CD14-positive monocyte (primary cell): ENCODE data around the gene LRP1. TPM values are rescaled to one million over a fixed set of nuclear protein-coding genes. Genes with fewer than 3 reads are reported as not detected.
A peak's percentile ranks its signal among the peaks of the same experiment; 100 is the strongest.

Source experiments
- DNase-seq, 3 donors: peaks; one replicate each; pipeline ENCODE4 v3.0.0-alpha.2; 2011 to 2022
- H2AFZ ChIP-seq: 2 replicates; pipeline ENCODE4 v1.6.0; 2012; ENCODE audit warnings: mild to moderate bottlenecking, low read depth, low read length, inconsistent platforms; ENCODE audit not compliant: insufficient read depth, poor library complexity, severe bottlenecking
- H3K27ac ChIP-seq, 2 donors: 1 replicate in 1 of 2; 2 replicates in 1 of 2; pipeline ENCODE4 v1.5.1; 2012 to 2013; ENCODE audit warnings: low read length in 2 of 2, control low read depth in 1 of 2, inconsistent platforms in 1 of 2, low read depth in 1 of 2, mild to moderate bottlenecking in 1 of 2
- H3K27me3 ChIP-seq, 2 donors: one replicate each; pipeline versions ENCODE4 v1.6.0 to v1.6.1; 2011 to 2013; ENCODE audit warnings: low read length in 2 of 2; ENCODE audit not compliant: control insufficient read depth in 2 of 2, insufficient read depth in 2 of 2
- H3K36me3 ChIP-seq, 2 donors: replicated peaks in 1 of 2; 1 replicate in 1 of 2; 2 replicates in 1 of 2; pipeline versions ENCODE4 v1.5.1 to v1.6.1; 2012 to 2013; ENCODE audit warnings: low read length in 2 of 2, control low read depth in 1 of 2, inconsistent platforms in 1 of 2, mild to moderate bottlenecking in 1 of 2; ENCODE audit not compliant: insufficient read depth in 2 of 2, control insufficient read depth in 1 of 2
- H3K4me1 ChIP-seq, 2 donors: 1 replicate in 1 of 2; 2 replicates in 1 of 2; pipeline versions ENCODE4 v1.5.1 to v1.6.1; 2012 to 2013; ENCODE audit warnings: low read length in 2 of 2, control low read depth in 1 of 2, inconsistent platforms in 1 of 2, mild to moderate bottlenecking in 1 of 2, moderate library complexity in 1 of 2; ENCODE audit not compliant: insufficient read depth in 2 of 2, control insufficient read depth in 1 of 2
- H3K4me2 ChIP-seq: replicated peaks from 2 replicates; pipeline ENCODE3; 2012; ENCODE audit warnings: low read length, moderate library complexity, mild to moderate bottlenecking; ENCODE audit not compliant: poor library complexity, severe bottlenecking; ENCODE audit errors: extremely low read depth
- H3K4me3 ChIP-seq, 3 experiments: fragments of 200-600 bp in 1 of 3; sonication (generic) in 1 of 3; replicated peaks in 1 of 3; 1 replicate in 2 of 3; 2 replicates in 1 of 3; pipeline ENCODE4 v1.5.1; 2011 to 2013; ENCODE audit warnings: low read length in 3 of 3, mild to moderate bottlenecking in 3 of 3, control low read depth in 2 of 3, low read depth in 2 of 3, inconsistent platforms in 1 of 3, moderate library complexity in 1 of 3
- H3K79me2 ChIP-seq: 2 replicates; pipeline ENCODE4 v1.6.0; 2012; ENCODE audit warnings: mild to moderate bottlenecking, control low read depth, inconsistent platforms, low read length, moderate library complexity; ENCODE audit not compliant: insufficient read depth
- H3K9ac ChIP-seq: 2 replicates; pipeline ENCODE4 v1.6.0; 2017; ENCODE audit warnings: low read length, mild to moderate bottlenecking; ENCODE audit not compliant: insufficient read depth, poor library complexity, severe bottlenecking
- H3K9me3 ChIP-seq, 2 donors: replicated peaks in 1 of 2; 1 replicate in 1 of 2; 2 replicates in 1 of 2; pipeline versions ENCODE4 v1.5.1 to v1.6.1; 2012 to 2013; ENCODE audit warnings: low read length in 2 of 2, control low read depth in 1 of 2; ENCODE audit not compliant: control insufficient read depth in 1 of 2, insufficient read depth in 1 of 2
- H4K20me1 ChIP-seq: 2 replicates; pipeline ENCODE4 v1.6.0; 2012; ENCODE audit warnings: mild to moderate bottlenecking, low read length, control low read depth, moderate library complexity; ENCODE audit not compliant: insufficient read depth
- H3K27ac Mint-ChIP-seq, 7 donors: one replicate each; pipeline ENCODE4 v1.8.0; 2020; ENCODE audit warnings: mild to moderate bottlenecking in 7 of 7, mixed read lengths in 7 of 7, moderate library complexity in 6 of 7, inconsistent platforms in 2 of 7
- H3K27me3 Mint-ChIP-seq, 3 donors: one replicate each; pipeline ENCODE4 v1.8.0; 2021 to 2022; ENCODE audit warnings: low read depth in 3 of 3, mild to moderate bottlenecking in 3 of 3, mixed read lengths in 3 of 3, moderate library complexity in 3 of 3, inconsistent platforms in 1 of 3
- H3K36me3 Mint-ChIP-seq, 2 donors: one replicate each; pipeline ENCODE4 v1.8.0; 2020; ENCODE audit warnings: mixed read lengths in 2 of 2, inconsistent platforms in 1 of 2, mild to moderate bottlenecking in 1 of 2
- H3K4me1 Mint-ChIP-seq: one replicate; pipeline ENCODE4 v1.8.0; 2020; ENCODE audit warnings: mild to moderate bottlenecking, mixed read lengths
- H3K4me3 Mint-ChIP-seq, 2 donors: one replicate each; pipeline ENCODE4 v1.8.0; 2020; ENCODE audit warnings: mild to moderate bottlenecking in 2 of 2, mixed read lengths in 2 of 2, moderate library complexity in 1 of 2
- H3K9me3 Mint-ChIP-seq, 7 donors: one replicate each; pipeline ENCODE4 v1.8.0; 2020 to 2022; ENCODE audit warnings: mixed read lengths in 7 of 7, mild to moderate bottlenecking in 6 of 7, moderate library complexity in 6 of 7, inconsistent platforms in 2 of 7
- CTCF ChIP-seq: fragments of 200-600 bp; IDR thresholded peaks from one replicate; pipeline ENCODE4 v1.8.0; 2022; ENCODE audit warnings: antibody characterized with exemption, mild to moderate bottlenecking
- WGBS: methylation state at CpG from one replicate; pipeline ENCODE4 v1.1.5; 2013; ENCODE audit warnings: missing lambda C conversion rate; ENCODE audit not compliant: insufficient coverage; 5-methylcytosine and 5-hydroxymethylcytosine counted together
- intact Hi-C, 2 donors: fragments of 100-400 bp; cut with micrococcal nuclease; formaldehyde crosslinking; loops; one replicate each; pipeline versions ENCODE4 v1.15.0 to v1.15.1; 2023
- polyA plus RNA-seq, 3 donors: library from polyadenylated mRNA; depleted of rRNA in 1 of 3; unstranded in 2 of 3; stranded (reverse) in 1 of 3; fragments of 300-500 nt in 2 of 3; fragments of >200 nt in 1 of 3; fragmentation: Illumina TruSeq in 2 of 3; gene quantifications; 1 replicate in 2 of 3; 2 replicates in 1 of 3; pipeline ENCODE4 v1.2.3, GENCODE V29; 2012 to 2021

LRP1 gene
- polyA plus RNA-seq, 3 donors = 5.5 to 246 (median 10.5) TPM

GRCh38 chr12:57180321-57180989 is 52.2 kb downstream of the LRP1 start:
- Mint-ChIP-seq H3K36me3 (peaks cover 94 to 100% of the 10 kb centered on the region in 2 donors), H3K4me3 (no peak overlapping the region), H3K4me1 (peaks cover 3% of the 10 kb centered on the region), H3K9me3 (no peaks in the 10 kb centered on the region), H3K27me3 (peaks cover 3 to 6% (median 3%) of the 10 kb centered on the region in 3 donors), H3K27ac (no peak overlapping the region)
- WGBS = 97% methylated on average over 17 of the region's 20 CpGs
- Histone ChIP-seq H3K79me2 (no peaks in the 10 kb centered on the region), H3K9me3 (no peaks in the 10 kb centered on the region), H3K4me2 (no peak overlapping the region), H3K9ac (no peak overlapping the region), H3K27me3 (no peaks in the 10 kb centered on the region), H3K4me3 (no peak overlapping the region), H4K20me1 (peaks cover 100% of the 10 kb centered on the region), H2AFZ (no peak overlapping the region), H3K27ac (no peak overlapping the region), H3K36me3 (peaks cover 92 to 100% of the 10 kb centered on the region in 2 donors), H3K4me1 (no peaks in the 10 kb centered on the region)
- no peak for TF ChIP-seq CTCF
- intact Hi-C loops = no loop called here
- no peak for DNase-seq

- TF ChIP-seq CTCF = no peak
- Histone ChIP-seq H3K9me3 (no peaks in the 10 kb centered on the region), H3K4me2 (no peak overlapping the region), H3K79me2 (no peaks in the 10 kb centered on the region), H3K4me3 (no peak overlapping the region), H3K27ac (no peak overlapping the region), H3K36me3 (peaks cover 92 to 100% of the 10 kb centered on the region in 2 donors), H2AFZ (no peak overlapping the region), H3K9ac (no peak overlapping the region), H3K4me1 (no peaks in the 10 kb centered on the region), H4K20me1 (peaks cover 100% of the 10 kb centered on the region), H3K27me3 (no peaks in the 10 kb centered on the region)
- Mint-ChIP-seq H3K4me1 (no peaks in the 10 kb centered on the region), H3K4me3 (no peak overlapping the region), H3K36me3 (peaks cover 94 to 100% of the 10 kb centered on the region in 2 donors), H3K9me3 (no peaks in the 10 kb centered on the region), H3K27me3 (peaks cover 1 to 6% (median 3%) of the 10 kb centered on the region in 3 donors), H3K27ac (peak overlapping the region in 2 of 7 donors; percentile 7 to 71)
- 89% methylated on average over 6 of the region's 9 CpGs for WGBS
- no peak for DNase-seq
- intact Hi-C loops = no loop called here
Measured at GRCh38 chr12:57181072-57181471, 52.8 kb downstream of the LRP1 start.
